Glomerular endothelial cell (primary cell): ENCODE measurements around the gene SMCO4. TPM values are rescaled to one million over a fixed set of nuclear protein-coding genes. Genes with fewer than 3 reads are reported as not detected.

Experiments
- DNase-seq: peaks from one replicate; pipeline ENCODE4 v3.0.0-alpha.2; 2011; ENCODE audit warnings: low read depth, low spot score; ENCODE audit errors: extremely low read depth
- total RNA-seq: library from RNA; depleted of rRNA; stranded (reverse); fragments of >200 nt; gene quantifications from 2 replicates; pipeline ENCODE4 v1.2.3, GENCODE V29; 2015

The SMCO4 gene
- total RNA-seq, 1 donor from 2014 or later: 24.0 TPM

DNA sequence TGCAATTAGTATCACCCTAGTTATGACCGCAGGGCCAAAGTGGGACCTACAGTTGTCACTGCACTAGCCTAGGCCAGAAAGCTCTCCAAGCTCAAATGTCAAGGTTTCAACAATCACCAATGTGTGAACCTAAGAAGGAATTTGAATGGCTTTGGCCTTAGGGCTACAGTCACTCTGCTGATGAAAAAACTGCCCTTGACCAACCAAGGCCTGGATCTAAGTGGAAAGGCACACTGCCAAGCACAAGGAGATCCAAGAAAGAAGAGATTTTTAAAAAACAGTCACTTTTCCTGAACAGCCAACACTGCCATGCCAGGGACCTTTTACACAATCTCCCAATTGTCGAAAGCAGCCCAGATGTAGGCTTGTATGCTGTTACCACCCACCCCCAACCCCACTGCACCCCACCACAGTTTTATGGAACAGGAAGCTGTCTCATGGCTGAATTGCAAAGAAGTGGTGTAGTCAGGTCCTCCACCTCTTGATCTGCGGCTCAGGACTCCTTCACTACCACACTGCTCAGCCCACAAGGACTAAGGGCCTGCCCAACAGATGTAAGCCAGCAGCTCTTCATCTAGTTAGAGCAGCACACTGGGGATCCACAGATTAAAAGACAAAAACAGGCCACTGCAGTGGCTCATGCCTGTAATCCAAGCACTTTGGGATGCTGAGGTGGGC is 32.9 kb downstream of the SMCO4 start:
- no peak for DNase-seq

DNA sequence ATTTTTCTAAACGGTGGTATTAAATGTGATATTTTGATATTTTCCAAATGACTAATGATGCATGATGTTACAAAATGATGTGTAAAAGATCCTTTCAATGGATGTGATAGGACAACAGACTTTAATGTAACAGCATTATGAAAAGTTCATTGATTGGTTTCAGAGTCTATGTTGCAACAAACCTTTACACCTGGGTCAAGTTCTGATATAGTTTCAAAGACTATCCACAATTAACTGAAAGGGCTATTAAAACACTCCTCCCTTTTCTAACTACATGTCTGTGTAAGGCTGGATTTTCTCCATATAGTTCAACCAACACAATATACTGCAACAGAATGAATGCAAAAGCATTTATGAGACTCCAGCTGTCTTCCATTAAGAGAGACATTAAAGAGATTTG is 35.7 kb downstream of the SMCO4 start:
- DNase-seq: no peak

DNA sequence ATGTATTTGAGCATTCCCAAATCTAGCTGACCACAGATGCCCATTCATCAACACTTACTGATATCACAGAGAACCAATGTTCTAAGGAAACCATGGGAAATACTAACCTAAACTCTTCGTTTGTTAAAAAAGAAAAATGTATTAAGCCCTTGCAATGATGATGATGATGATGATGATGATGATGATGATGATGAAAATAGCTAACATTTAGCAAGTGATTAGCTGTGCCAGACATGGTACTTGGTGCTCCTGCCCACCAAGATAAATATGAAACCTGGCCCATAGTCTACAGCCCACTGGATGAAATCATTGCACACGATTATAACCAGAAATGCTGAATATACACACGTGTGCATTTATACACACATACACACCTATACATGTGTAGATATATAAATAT is 37.5 kb downstream of the SMCO4 start:
- DNase-seq: no peak

DNA sequence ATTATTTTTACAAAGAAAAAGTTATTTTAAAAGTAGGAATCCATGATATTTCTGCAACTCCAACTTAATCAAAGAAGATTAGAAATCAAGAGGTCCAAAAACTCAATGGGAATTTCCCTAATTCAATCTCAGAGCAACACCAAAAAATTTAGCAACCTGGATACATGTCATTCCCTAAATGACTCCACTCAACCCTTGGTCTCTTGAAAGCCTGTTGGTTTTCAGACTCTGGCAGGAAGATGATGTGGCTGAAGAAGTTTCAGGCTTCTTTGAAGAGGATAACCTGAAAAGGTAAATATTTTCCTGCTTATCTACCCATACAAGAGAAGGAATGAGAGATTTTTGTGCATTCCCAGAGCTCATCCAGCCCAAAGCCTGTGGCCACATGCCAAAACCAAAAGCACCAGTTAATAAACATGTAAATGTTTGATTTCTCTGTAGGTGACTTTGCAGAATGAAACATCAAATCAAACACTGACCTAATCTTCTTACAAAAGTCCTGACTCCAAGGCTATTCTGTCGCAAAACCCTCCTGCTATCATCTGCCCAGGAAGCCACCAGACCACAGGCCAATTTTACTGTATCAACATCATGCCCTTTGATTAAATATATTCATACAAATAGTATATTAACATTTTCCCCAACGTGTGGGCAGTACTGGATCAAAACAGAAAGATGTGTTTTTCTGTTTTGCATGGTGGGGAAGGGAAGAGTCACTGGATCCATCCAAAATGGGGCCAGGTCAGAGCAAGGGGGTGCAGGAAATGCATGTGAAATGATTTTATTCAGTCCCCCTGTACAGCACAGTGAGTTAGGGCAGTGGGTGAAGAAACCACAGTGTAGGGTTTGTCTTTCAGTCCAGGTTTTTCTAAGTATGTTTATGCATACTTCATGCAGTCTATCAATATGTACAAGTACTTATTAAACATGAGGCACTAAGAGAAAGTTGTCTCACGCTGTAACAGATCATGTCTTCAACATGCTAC is 38.8 kb downstream of the SMCO4 start:
- DNase-seq: no peak

DNA sequence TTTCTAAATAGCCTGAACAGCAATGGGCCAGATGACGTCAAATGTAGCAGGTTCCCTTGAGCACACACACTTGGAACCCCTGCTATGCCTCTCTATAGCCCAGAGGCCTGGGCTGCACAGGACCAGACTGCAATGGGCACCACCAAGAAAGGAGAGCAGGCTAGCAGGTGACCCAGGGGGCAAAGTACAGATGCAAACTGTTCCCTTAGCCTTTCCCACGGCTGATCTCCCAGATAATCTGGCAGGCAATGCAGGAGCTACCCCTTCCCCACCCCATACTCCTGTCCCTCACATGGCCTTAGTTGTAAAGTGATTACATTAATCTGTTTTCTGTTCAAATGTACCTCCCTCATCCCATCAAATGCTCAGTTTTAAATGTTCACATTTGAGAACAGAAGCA is 41.3 kb downstream of the SMCO4 start:
- DNase-seq: no peak

DNA sequence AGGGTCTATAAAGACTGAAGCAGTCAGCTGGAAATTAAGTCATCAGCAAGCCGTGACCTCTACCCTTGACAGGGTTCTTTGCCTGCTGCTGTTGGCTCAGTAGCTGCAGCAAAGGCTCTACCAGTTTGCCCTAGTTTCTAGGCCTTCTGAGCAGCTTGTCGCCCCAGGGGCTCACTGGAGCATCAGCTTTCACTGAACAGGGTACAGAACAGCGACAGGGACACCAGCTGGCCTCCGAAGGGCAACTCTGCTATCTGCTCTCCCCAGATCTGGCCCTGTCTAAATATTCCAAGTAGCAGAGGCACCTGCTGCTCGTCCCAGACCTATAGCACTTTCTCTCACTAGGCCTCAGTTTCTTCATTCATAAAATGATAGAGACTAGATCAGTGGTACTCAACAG is 42.4 kb downstream of the SMCO4 start:
- DNase-seq: no peak

DNA sequence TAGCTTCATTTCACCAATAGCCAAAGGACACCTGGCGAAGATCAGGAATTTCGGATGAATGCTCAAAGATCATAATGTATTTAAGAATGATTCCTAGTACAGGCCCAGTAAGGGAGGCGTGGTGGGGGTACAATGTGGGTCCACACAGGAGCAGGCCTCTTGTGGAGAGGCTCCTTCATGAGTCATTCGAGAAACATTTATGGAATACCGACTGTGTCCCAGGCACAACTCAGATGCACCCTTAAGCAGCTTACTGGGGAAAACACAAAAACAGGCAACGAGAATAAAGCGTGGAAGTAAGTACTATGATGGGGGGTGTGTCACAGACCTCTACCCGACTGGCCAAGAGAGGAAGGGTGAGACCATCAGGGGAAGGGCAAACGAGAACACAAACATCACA is 44.5 kb downstream of the SMCO4 start:
- DNase-seq: no peak

DNA sequence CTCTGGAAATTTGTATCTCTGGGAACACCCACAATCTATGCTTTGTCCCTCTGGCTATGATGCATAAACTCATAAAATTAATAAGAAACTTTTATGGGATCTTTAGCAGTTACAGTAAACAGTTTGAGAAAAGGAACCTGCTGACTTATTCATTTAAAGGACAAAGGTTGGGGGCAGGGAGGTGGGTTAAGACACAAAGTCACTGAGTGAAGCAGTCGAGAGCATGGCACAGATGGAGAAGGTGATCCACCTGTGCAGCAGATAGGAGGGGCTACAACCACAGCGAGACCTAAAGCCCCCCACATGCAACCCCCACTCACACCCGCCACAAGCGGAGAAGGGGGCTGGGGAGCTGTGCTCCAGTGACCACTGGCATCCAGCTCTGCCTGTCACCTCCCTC is 45.0 kb downstream of the SMCO4 start:
- DNase-seq: no peak

DNA sequence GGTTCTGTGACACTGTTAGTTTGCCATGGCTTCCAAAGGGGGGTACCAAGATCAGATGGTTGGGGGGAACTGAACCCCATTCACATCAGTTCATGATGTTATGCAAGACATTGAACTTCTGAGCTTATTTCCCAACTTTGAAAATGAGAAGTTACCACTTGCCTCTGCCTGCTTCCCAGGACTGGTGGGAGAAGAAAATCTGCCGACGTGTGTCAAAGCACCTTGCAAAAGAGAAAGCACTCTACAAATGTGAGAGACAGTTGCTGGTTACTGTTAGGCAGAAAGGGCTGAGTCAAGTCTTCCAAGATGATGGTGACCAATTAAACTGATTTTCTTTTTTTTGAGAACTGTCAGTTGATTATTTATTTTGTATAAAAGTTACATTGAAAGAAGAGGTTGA is 45.6 kb downstream of the SMCO4 start:
- DNase-seq: no peak

DNA sequence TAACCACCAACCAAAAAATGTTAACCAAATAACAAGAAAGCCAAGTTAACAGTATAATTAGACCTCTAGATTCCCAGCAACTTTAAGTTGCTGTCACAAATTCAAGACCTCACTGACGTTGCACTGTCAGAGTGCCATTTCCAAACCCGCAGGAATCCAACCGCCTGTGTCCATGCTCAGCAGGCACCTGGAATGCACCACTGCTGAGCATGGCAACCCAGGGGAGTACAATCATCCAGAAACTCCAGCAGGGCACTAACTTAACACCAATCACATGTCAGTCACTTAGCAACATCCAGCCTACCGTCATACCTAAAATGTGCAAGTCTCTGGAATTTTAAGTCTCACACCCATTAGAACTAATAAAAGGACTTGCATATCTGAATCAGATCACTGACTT is 48.8 kb downstream of the SMCO4 start:
- DNase-seq: no peak

DNA sequence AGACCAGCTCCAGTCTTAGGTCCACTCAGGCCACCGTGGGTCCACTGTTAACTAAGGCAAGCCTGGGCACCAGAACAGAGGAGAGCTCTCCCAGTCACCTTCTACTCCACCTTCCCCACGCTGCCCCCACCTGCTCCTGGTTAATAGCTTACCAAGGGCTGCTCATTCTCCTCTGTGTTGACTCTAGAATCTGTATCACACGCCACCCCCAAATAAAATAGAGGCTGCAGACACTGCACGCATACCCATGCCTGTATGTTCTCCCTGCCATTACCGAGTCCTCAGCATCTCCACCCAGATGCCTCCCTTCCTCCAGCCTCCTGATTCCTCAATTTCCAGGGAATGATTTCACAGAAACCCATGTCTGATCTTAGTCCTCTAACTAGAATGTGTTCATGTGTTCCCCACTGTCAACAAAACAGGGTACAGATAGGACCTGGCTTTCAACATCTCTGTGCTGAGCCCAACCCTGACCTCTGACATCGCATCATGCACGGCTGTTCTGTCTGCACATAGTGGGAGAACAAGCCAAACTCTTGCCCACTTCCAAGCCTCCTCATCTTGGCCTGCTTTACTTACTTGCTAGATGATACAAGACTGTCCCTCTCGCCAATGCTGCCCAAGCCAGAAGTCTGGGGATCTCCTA is 49.8 kb downstream of the SMCO4 start:
- DNase-seq: no peak

DNA sequence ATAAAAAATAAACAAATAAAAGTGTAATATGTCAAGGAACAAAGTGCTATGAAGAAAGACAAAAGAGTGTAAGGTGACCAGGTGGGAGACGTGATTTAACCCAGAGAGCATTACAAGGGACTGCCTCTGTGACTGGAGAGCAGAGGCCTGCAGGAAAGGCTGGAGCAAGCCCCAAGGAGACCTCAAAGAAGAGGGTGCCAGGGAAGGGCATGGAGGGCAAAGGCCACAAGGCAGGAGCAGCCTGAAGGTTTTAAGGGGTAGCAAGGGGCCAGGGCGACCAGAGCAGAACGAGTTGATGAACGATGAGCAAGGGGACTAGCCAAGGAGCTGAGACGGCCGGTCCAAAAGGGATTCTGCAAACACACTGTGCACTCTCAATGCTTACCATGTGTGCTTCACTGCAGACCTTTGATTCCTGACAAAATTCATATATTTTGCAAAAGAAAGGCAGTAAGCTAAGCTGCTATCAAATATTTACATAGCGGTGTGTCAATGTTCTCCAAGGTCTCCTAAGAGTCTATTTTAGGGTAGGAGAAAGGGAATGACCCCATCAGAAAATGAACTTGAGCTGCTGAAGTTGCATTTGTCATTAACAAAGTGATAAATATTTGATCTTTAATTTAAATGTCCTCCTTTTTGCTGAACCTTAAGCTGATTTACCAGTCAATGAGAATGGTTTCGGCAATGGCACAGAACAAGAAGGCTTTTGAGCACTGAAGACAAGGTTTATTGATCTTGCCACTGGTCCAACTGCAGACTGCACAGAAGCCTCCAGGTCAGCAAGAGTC is 50.5 kb downstream of the SMCO4 start:
- no peak for DNase-seq

DNA sequence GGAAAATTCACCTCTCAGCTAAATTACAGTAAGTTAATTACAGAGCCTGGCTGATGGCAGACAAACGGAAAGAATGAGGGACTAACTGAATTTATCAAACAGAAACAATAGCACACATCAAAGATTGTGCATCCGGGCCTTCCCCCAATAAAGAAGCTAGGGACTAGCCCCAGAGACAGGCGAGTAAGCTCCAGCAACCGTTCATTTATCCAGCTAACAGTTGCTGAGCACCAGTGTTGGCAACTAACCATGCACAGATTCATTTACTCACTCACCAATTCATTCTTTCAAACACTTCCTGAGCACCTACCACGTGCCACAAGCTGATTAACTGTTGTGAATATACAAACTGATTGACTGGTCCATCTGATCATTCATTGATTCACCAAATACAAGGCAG is 51.2 kb downstream of the SMCO4 start:
- DNase-seq: no peak

DNA sequence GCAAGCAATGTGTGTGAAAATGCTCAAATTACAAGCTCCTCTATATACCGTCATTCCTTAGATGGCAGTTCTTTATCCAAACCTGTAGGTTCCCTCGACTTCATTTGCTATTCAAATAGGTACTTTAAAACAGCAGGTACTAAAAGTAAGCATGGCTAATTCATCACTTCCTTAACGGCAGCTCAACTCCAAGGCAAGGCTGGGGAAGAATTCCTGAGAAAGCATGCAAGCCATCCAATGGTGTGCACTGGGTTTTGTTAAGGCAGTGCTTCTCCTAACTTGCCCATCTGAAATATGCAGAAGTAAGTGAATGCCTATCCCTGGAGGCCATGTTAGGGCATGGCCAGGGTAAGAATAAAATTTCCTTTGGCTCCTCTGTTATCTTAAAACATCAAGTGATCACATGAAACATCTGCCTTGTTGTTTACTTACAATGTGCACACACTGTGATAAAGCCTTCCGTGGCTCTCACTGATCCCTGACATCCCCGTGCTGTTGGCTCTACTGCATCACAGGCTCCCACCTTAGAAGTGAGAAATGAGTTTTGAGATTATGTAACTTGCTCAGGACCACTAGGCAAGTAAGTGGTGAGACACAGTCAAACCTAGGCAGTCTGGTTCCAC is 52.1 kb downstream of the SMCO4 start:
- no peak for DNase-seq

DNA sequence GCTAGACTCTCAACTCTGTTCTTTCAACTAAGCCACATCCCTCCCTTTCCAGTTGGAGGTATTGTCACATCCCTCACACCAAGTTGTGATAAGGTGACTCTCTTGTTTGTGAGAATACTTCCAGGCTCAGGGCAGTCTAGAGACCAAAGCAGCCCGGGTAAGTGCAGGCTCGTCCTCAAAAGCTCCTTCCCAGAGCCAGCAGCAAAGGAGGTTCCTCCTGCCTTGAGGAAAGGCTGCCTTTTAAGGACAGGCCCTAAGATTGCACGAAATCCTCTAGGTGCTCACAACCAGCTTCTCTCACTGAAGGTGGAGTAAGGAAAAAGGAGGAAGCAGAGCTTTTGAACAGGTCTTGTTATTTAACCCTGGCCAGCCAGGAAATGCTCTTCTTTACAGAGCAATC is 53.4 kb downstream of the SMCO4 start:
- DNase-seq: no peak

DNA sequence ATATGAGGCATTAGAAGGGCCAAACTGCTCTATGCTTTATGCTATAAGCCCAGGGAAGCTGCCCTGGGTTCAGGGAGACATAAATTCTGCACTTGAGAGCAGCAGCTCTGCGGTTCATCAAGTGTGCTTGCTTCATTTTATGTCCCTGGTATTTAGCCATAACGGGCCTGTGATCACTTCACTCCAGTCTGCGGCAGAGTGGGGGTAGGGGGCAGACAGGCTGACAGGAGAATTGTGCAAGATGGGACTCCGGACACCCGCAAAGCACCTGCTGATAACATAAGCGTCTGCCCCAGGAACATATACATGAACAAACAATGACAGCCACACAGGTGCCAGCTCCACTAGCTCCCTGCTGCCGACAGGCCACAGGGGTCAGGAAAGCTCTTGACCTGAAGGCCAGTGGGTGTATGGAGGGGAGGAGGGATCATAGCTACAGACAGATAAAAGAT is 56.1 kb downstream of the SMCO4 start:
- no peak for DNase-seq

DNA sequence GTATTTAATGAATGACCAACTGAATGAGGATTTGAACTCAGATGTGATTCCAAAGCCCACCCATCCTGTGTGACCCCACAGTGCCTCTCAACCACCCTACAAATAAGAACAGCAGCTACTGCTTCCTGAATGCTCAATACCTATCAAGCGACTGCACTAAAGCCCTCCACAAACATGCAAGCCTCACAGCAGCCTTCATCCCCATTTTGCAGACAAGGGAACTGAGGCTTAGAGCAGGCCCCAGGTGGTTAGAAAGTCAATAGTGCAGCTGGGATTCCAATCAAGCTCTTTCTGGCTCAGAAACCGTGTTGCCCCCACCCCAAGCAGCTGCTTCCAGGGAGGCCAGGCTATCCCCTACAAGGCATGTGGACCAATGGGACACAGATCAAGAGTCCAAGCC is 57.2 kb downstream of the SMCO4 start:
- no peak for DNase-seq

DNA sequence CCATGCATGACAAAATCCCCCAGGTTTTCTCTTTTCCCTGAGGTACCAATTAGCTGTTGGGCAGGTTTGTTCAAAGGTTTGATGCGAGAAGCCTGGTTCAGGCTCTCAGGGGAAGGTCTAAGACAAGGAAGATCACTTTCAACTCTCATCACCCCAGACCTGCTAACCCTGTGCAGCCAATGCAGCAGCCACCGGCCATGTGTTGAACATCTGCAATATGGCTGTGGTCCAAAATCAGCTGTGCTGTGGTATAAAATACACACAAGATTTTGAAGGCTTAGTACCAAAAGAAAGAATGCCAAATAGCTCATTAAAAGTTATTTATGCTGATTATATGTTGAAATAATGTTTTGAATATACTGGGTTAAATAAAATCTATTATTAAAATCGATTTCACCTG is 58.5 kb downstream of the SMCO4 start:
- DNase-seq: no peak

DNA sequence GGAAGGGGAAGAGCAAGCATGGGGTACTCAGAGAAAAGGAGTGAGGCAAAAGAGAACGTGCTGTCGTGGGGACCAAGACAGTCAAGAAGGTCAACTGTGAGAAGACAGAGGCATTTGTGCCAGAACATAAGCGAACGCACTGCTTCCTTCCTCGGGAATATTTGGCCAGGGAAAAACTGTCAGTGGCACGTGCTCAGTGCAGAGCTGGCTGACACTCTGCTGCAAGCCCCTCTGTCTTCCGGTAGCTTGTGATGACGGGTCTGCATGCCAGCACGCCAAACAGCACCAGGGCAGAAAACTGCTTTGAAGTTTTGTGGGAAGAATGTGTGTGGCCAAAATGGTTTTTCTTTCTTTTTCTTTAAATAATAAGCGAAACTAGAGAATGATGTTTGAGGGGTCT is 60.6 kb downstream of the SMCO4 start:
- DNase-seq: no peak

DNA sequence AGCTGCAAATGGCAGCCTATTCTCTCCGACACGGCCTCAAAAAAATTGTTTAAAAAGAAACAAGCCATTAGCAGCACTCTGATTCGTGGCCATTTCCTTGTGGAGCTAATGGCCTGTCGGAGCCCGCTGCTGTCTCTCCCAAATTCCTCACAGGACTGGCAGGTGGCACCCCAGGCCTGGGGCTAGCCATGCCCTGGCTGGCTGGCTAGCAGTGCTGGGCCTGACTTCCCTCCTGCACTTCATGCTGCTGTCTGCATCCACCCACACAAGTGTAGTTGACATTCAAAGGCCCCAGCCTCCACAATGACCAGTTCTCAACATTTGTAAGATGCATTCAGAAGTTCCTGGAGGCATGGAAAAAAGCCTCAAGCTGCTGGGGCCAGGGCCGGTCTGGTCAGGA is 61.5 kb downstream of the SMCO4 start:
- no peak for DNase-seq
